ENCODE data around the gene ZNF550. TPM values are rescaled to one million over a fixed set of nuclear protein-coding genes. Genes with fewer than 3 reads are reported as not detected.

Gene ZNF550
- total RNA-seq, 1 donor = 8.6 TPM

- peak overlapping the region; percentile 71 for H3K4me3 ChIP-seq (ENCODE audit: low read depth, low read length)
- TF ChIP-seq, protein P1, sequence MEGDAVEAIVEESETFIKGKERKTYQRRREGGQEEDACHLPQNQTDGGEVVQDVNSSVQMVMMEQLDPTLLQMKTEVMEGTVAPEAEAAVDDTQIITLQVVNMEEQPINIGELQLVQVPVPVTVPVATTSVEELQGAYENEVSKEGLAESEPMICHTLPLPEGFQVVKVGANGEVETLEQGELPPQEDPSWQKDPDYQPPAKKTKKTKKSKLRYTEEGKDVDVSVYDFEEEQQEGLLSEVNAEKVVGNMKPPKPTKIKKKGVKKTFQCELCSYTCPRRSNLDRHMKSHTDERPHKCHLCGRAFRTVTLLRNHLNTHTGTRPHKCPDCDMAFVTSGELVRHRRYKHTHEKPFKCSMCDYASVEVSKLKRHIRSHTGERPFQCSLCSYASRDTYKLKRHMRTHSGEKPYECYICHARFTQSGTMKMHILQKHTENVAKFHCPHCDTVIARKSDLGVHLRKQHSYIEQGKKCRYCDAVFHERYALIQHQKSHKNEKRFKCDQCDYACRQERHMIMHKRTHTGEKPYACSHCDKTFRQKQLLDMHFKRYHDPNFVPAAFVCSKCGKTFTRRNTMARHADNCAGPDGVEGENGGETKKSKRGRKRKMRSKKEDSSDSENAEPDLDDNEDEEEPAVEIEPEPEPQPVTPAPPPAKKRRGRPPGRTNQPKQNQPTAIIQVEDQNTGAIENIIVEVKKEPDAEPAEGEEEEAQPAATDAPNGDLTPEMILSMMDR (IDR thresholded peaks at IDR 0.05; ENCODE audit: insufficient read depth, low read depth, low read length) = no peak
- DNase-seq (ENCODE audit: low read depth) = no peak
Measured at GRCh38 chr19:57583104-57583520, 23.4 kb upstream of the ZNF550 start.

GRCh38 chr19:57578487-57579205 is 19.0 kb upstream of the ZNF550 start, which contains the start of gene ZNF416:
TSS of gene ZNF416 (minus strand) at chr19:57578911. CDS start at chr19:57578704, 207 bp downstream.
- peak within 1 kb of the TSS; percentile 90 for H3K4me3 ChIP-seq (ENCODE audit: low read depth, low read length)
- DNase-seq (ENCODE audit: low read depth) = peak; percentile 99
- TF ChIP-seq, protein P1 (IDR thresholded peaks at IDR 0.05; ENCODE audit: insufficient read depth, low read depth, low read length) = peak; percentile 16

- TF ChIP-seq, protein P1 (IDR thresholded peaks at IDR 0.05; ENCODE audit: insufficient read depth, low read depth, low read length) = no peak
- DNase-seq (ENCODE audit: low read depth) = no peak
- no peak overlapping the region for H3K4me3 ChIP-seq (ENCODE audit: low read depth, low read length)
Measured at GRCh38 chr19:57576661-57577060, 17.0 kb upstream of the ZNF550 start.

GRCh38 chr19:57572415-57572947 is 12.8 kb upstream of the ZNF550 start:
- DNase-seq (ENCODE audit: low read depth) = no peak
- TF ChIP-seq, protein P1 (IDR thresholded peaks at IDR 0.05; ENCODE audit: insufficient read depth, low read depth, low read length) = no peak
- H3K4me3 ChIP-seq (ENCODE audit: low read depth, low read length) = no peak overlapping the region

- DNase-seq (ENCODE audit: low read depth) = no peak
- no peak overlapping the region for H3K4me3 ChIP-seq (ENCODE audit: low read depth, low read length)
- TF ChIP-seq, protein P1 (IDR thresholded peaks at IDR 0.05; ENCODE audit: insufficient read depth, low read depth, low read length) = no peak
Measured at GRCh38 chr19:57570707-57571106, 11.0 kb upstream of the ZNF550 start.

- peak; percentile 48 for DNase-seq (ENCODE audit: low read depth)
- H3K4me3 ChIP-seq (ENCODE audit: low read depth, low read length) = no peak overlapping the region
- TF ChIP-seq, protein P1 (IDR thresholded peaks at IDR 0.05; ENCODE audit: insufficient read depth, low read depth, low read length) = no peak
Measured at GRCh38 chr19:57566396-57567265, 7.0 kb upstream of the ZNF550 start.

Measured in fibroblast of villous mesenchyme (primary cell).